WTC11 (cell line): Measurements from ENCODE around the gene CBLB.

Experiments
- CREB1 ChIP-seq: sonication (generic); formaldehyde crosslinking; IDR thresholded peaks from 2 replicates; pipeline ENCODE4 v1.8.0; 2023; ENCODE audit warnings: mild to moderate bottlenecking, missing genetic modification reagents
- CTCF ChIP-seq: fragments of 200-600 bp; IDR thresholded peaks from 2 replicates; pipeline ENCODE4 v1.8.0; 2022; ENCODE audit warnings: antibody characterized with exemption
- E2F5 ChIP-seq: sonication (generic); formaldehyde crosslinking; IDR thresholded peaks from 2 replicates; pipeline ENCODE4 v1.8.1; 2022; ENCODE audit warnings: mild to moderate bottlenecking, moderate library complexity, missing genetic modification reagents
- ETV6 ChIP-seq: sonication (generic); formaldehyde crosslinking; IDR thresholded peaks from 2 replicates; pipeline ENCODE4 v1.8.1; 2022; ENCODE audit warnings: mild to moderate bottlenecking, missing genetic modification reagents
- GRHL2 ChIP-seq: fragments of 250-450 bp; sonication (Bioruptor Pico); IDR thresholded peaks from 2 replicates; pipeline ENCODE4 v1.8.0; 2022; ENCODE audit warnings: mild to moderate bottlenecking, moderate library complexity; ENCODE audit not compliant: insufficient replicate concordance, severe bottlenecking
- GTF2I ChIP-seq: fragments of 250-450 bp; sonication (Bioruptor Pico); conservative IDR thresholded peaks from 2 replicates; pipeline ENCODE4 v1.4.0; 2021; ENCODE audit warnings: mild to moderate bottlenecking
- KAT7 ChIP-seq: sonication (generic); formaldehyde crosslinking; IDR thresholded peaks from 2 replicates; pipeline ENCODE4 v1.8.1; 2023; ENCODE audit warnings: missing genetic modification reagents, mild to moderate bottlenecking, borderline replicate concordance
- MAX ChIP-seq: sonication (generic); formaldehyde crosslinking; IDR thresholded peaks from 2 replicates; pipeline ENCODE4 v1.8.0; 2022; ENCODE audit warnings: mild to moderate bottlenecking, missing genetic modification reagents
- SP1 ChIP-seq: sonication (generic); formaldehyde crosslinking; conservative IDR thresholded peaks from 2 replicates; pipeline ENCODE4 v1.8.1; 2022; ENCODE audit warnings: missing genetic modification reagents
- USF2 ChIP-seq: sonication (generic); formaldehyde crosslinking; IDR thresholded peaks from 2 replicates; pipeline ENCODE4 v1.8.1; 2023; ENCODE audit warnings: mild to moderate bottlenecking, missing genetic modification reagents, moderate library complexity
- ZBTB43 ChIP-seq: sonication (generic); formaldehyde crosslinking; IDR thresholded peaks from 2 replicates; pipeline ENCODE4 v1.8.1; 2023; ENCODE audit warnings: mild to moderate bottlenecking, missing genetic modification reagents
- ZNF281 ChIP-seq: sonication (generic); formaldehyde crosslinking; IDR thresholded peaks from 2 replicates; pipeline ENCODE4 v1.8.0; 2023; ENCODE audit warnings: mild to moderate bottlenecking, missing genetic modification reagents
- ZNF512 ChIP-seq: sonication (generic); formaldehyde crosslinking; IDR thresholded peaks from 2 replicates; pipeline ENCODE4 v1.8.1; 2022; ENCODE audit warnings: missing genetic modification reagents, borderline replicate concordance
- ZSCAN18 ChIP-seq: fragments of 250-450 bp; sonication (Bioruptor Pico); IDR thresholded peaks from 2 replicates; pipeline ENCODE4 v2.1.2; 2022; ENCODE audit warnings: mild to moderate bottlenecking, moderate library complexity

GRCh38 chr3:105608623-105609022 lies 260.2 kb downstream of the CBLB start:
- TF ChIP-seq CTCF = no peak
- no peak for TF ChIP-seq USF2
- no peak for TF ChIP-seq MAX
- no peak for TF ChIP-seq ZSCAN18 (CRISPR knock-in tag)
- TF ChIP-seq GTF2I (CRISPR knock-in tag) = no peak
- no peak for TF ChIP-seq ZNF281
- no peak for TF ChIP-seq SP1 (CRISPR knock-in tag)
- TF ChIP-seq E2F5 (CRISPR knock-in tag) = no peak
- no peak for TF ChIP-seq CREB1 (CRISPR knock-in tag)
- TF ChIP-seq ETV6 (CRISPR knock-in tag) = no peak
- TF ChIP-seq ZBTB43 (CRISPR knock-in tag) = no peak
- TF ChIP-seq GRHL2 = no peak
- no peak for TF ChIP-seq KAT7 (CRISPR knock-in tag)
- TF ChIP-seq ZNF512 = no peak
